GM19397 (cell line): ENCODE measurements around the gene PRM2.
"Not testable (repeated sequence)": the region's sequence is repeated elsewhere in the genome, so short reads cannot be mapped to it uniquely, and the experiment has no call there.

ENCODE experiments used
- ATAC-seq: cut with Tn5 transposase; IDR thresholded peaks from one replicate; pipeline ENCODE4 v1.9.1; 2021; ENCODE audit warnings: mild to moderate bottlenecking, moderate library complexity; ENCODE audit not compliant: unreplicated experiment

PRM2 gene

DNA sequence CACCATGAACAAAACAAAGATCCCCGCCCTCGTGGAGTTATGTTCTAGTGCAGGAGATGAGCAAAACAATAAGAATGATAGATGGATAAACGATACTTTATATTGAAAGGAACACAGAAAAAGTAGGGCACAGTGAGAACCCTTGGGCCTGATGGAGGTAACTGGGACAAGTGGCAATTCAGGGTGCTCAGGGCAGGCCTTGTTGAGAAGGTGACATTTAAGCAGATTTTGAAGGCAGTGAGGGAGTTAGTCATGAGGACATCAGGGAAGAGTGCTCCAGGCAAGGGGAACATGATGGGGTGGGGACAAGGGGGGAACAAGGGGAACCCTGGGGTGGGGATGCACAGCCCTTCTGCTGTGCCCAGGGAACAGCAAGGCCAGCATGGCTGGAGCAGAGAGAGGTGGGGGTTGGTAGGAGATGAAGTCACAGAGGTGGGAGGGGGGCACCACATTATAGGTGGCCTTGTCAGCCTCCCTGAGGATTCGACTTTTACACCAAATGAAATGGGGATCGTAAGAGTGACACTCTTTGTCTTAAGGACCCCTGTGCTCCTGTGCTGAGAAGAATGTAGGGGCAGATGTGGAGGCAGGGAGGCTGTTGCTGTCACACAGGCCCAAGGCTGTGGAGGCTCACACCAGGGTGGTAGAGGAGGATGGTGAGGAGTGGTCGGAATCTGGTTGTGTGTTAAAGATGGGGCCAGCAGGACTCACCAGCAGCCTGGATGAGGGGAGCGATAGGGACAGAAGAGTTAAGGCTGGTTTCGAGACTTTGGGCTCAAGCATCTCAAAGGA is 14.0 kb upstream of the PRM2 start:
- ATAC-seq, result no peak

DNA sequence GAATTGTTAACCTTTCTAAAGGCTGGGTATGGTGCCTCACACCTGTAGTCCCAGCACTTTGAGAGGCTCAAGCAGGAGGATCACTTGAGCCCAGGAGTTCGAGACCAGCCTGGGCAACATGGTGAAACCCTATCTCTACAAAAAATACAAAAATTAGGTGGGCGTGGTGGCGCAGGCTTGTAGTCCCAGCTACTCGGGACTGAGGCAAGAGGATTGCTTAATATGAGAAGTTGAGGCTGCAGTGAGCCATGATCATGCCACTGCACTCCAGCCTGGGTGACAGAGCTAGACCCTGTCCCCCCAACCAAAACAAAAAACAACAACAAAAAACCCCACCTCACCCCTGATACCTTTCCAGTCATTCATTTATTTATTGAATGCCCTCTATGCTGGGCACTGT is 13.4 kb upstream of the PRM2 start:
- not testable (repeated sequence) for ATAC-seq

DNA sequence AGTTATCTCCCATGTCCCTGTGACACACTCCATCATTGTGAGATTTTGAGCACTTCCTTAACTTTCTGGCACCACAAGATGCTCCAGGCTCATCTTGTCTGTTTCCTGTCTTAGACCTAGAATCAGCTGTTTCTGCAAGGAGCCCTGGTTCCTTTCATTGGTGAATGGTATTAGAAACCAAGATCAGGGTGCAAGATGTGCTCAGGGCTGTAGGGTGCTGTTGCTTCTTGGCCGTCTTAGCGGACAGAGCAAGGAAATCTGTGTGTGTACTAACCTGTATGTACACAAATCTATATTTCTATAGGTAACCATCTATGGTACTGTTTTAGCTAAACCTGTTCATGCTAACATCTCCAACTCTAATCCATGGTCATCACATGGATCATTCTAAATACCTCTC is 12.9 kb upstream of the PRM2 start:
- no peak for ATAC-seq

DNA sequence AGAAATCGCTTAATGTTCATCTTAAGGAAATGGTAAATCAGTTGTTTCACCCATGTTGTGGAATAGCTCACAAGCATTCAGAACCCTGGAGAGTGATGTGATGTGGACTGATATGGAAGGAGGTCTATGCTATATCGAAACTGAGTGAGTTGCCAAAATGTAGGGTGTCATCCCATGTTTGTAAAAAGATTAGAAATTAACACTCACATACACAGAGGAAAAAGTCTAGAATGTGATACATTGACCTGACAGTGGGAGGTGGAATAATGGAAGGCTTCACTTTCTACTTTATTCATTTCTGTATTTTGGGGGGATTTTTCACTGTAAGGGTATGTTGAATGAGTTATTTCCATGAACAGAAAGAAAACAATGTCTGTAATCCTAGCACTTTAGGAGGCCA is 9.6 kb upstream of the PRM2 start:
- no peak for ATAC-seq

DNA sequence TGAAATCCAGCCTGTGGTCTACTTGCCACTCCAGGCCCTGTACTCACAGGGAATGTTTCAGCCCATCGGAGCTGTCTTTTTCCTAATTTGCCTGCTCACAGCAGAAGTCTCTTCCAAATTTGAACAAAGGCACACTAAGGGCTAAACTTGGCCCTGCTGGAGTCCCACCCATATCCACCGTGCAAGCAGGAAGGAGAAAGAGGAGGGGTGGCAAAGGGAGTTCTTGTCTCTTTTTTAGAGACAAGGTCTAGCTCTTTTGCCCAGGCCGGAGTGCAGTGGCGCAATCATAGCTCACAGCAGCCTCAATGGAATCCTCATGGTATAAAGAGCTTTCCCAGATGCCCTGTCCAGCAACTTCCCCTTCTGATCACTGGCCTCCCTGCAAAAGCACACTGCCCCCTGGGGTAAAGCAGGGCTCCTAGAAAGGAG is 7.6 kb upstream of the PRM2 start:
- ATAC-seq, result no peak

DNA sequence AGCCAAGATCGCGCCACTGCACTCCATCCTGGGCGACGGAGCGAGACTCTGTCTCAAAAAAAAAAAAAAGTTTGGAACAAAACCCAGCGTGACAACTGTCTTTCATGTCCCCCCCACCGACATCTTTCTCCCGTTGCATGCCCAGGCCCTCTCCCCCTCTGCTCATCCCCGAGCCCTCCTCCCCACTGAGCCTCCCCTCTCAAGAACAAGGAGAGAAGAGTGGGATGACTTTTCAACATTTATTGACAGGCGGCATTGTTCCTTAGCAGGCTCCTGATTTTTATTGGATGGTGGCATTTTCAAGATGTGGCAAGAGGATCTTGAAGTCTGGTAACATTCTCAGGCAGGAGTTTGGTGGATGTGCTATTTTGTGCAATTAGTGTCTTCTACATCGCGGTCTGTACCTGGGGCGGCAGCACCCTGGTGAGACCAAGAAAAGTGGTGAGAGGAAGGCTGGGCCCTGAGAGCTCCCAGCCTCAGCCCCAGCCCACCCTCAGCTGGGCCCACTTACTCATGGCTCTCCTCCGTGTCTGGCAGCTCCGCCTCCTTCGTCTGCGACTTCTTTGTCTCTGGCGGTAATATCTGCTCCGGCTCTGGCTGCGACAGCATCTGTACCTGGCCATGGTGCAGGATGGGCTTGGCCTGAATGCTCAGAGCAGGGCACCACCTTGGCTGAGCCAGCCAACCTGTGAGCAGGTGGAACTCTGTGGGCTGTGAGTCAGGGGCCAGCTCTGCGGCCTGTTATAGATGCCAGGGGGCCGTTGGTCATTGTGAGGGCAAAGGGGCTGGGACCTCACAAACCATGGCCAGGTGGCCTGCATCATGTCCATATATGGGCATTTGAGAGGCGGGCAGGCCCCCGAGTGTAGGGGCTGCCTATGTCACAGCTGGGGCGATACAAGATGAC is 4.6 kb upstream of the PRM2 start, which contains the start of gene PRM1:
TSS of gene PRM1 (minus strand) at position 715 of the 907 bp plus-strand sequence. CDS start at position 623, 92 bp downstream.
- no peak for ATAC-seq

DNA sequence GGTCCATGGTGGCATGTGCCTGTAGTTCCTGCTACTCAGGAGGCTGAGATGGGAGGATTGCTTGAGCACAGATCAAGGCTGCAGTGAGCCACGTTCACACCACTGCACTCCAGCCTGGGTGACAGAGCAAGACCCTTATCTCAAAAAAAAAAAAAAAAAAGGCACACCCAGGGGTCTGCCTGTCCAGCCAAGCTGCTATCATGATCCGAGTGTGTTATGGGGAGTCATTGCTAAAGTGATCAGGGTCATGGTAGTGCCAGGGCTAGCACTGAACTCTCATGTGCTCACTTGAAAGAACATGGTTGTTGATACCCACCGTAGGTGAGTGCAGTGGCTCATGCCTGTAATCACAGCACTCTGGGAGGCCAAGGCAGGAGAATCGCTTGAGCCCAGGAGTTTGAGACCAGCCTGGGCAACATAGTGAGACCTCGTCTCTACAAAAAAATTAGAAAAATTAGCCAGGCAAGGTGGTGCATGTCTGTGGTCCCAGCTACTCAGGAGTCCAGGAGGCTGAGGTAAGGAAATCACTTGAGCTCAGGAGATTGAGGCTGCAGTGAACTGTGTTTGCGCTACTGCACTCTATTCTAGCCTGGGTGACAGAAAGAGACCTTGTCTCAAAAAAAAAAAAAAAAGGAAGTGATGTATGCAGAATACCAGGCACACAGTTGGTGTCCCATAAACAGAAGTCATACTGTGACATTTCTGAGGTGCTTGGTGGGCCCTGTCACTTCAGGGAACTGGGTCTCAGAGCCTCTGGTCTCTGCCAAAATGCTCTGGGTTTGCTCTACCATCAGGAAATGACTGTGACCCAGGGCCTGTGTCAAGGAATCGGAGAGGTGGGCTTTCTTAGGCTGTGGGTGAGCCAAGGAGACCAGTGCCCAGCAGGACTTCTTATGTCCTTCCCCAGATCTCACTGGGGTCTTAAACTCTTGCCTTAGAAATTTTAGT is 2.7 kb upstream of the PRM2 start:
- no peak for ATAC-seq

DNA sequence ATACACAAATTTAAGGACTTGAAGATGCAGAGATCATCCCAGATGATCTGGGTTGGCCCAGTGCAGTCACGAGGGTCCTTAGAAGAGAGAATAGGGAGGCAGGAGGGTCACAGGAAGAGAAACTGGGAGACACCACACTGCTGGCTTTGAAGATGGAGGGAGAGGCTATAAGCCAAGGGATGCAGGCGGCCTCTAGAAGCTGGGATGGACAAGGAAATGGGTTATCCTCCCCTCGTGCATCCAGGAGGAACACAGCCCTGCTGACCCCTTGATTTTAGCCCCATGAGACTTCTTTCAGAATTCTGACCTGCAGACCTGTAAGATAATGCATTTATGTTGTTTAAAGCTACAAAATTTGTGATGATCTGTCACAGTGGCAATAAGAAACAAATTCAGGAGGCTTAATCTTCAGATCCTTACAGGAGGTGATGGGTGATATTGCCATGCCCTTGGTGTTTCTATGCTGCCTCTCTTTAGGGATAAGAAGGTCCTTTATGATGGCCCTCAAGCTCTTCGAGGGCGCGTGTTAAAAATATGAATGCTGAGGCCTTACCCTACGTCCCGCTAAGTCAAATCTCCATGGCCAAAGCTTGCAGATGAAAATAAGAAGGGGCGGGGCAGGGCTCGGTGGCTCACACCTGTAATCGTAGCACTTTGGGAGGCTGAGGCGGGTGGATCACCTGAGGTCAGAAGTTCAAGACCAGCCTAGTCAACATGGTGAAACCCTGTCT is 1.5 kb upstream of the PRM2 start:
- no peak for ATAC-seq

DNA sequence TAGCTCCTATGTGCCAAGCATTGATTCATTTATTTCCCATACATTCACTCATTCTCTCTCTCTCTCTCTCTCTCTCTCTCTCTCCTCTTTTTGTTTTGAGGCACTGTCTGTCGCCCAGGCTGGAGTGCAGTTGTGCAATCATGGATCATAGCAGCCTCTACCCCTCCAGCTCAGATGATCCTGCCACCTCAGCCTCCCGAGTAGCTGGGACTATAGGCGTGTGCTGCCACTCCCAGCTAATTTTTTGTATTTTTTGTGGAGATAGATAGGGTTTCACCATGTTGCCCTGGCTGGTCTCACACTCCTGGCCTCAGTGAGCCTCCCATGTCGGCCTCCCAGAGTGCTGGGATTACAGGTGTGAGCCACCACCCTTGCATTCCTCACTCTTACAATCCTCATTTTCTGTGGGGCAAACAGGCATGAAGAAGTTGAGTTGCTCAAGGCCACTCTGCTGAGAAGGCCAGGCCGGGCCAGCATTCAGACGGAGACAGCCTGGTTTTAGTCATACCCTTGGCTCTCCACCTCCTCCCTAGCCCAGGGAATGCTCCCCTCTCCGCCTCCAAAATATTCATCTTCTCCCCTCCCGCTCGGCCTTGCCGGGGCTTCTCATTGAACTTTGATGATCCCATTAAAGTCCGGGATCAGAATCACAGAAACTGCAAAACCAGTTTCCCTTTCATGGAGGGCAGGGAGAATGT is 765 bp upstream of the PRM2 start:
- ATAC-seq, result no peak

DNA sequence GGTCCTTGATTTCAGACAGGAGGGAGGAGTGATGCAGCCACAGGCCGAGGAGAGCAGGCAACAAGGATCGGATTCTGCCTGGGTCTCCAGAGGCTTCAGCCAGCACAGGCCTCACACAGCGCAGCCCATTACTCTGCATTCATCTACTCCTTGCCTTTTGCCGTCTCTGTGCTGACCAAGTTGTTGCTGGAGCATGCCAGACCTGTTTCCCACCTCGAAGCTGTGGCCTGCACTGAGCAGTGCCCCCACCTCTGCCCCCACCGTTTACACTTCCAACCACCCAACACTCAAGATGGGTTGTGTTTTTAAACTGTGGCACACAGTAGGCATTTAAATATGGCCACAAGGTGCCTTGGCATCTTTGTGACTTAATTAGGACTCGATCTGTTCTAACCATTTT is 1.3 kb downstream of the PRM2 start:
- ATAC-seq, result no peak

DNA sequence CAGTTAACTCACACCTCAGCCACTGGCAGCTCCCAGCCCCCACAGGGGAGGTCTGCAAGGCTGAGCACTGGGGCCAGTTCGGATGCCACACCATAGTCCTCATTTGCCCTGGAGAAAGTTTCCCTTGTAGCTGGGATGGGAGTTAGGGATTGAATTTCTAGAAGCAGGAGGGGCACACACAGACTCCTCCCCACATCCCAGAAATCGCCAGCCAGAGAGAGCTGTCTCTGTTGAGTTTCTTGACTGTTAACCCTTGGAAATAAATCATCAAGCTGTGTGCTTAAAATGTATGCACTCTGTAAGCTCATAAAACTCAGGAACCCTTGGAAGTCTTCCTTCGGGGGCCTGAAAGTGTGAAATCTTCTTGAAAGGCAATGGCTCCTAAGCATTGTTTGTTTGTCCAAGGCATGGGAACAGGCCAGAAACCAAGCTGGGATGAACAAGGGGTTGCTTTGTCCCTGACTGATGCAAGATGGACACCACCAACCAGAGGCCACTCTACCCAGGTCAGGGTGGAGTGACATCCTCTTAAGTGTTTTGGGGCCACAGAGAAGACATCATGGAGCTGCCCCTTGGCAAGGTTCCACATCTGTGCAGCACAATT is 2.5 kb downstream of the PRM2 start:
- ATAC-seq, result no peak

DNA sequence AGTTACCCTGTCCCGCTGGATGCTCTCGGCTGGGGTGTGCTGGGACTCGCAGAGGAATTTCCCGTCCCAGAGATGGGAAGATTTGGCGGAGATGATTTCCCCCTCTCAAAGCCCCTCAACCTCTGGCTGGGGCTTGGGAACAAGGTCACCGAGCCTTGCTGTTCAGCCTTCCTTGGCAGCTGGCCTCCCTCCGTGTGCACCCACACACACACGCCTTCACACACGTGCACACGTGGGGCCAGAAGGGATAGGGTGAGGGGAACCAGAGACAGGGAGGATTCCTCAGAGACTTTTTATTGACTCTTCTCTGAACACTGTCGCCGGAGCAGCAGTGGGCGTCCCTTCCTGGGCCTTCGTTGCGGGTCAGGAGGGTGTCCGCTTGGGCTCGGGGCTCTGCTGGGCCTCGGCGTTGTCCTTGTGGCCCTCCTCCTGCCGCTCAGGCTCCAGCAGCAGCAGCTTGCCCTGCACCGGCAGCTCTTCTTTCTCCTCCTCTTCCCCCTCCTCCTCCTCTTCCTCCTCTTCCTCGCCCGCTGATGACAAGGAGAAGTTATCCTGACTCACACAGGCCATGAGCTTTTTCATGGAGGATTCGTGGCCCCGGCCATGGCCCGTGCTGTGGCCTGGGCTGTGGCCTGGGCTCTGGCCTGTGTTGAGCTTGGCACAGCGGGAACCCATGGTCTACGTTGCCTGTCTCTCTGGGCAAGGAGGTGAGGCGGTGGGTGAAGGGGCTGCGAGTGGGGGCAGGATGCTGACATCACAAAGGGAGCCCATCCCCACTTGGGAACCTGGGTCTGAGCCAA is 3.2 kb downstream of the PRM2 start, which contains the start of gene PRM3:
TSS of gene PRM3 (minus strand) at position 709 of the 800 bp plus-strand sequence. CDS start at position 675, 34 bp downstream.
- no peak for ATAC-seq

DNA sequence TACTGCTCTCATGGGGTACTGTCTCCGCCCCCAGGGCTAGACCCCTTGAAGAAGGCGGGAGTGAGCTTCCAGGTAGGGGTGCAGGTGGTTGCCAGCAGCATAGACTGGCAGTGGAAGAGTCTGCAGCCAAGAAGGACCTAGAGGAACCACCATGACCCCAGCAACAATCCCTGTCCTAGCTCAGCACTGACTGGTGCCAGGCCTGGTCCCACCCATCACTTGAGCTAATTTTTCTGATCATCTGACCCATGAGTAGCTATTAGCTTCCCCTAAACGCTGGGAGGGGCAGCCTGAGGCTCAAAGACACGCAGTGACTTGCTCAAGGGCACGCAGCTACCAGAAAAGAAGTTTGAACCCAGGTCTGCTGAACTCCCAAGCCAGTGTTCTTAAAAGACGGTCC is 3.8 kb downstream of the PRM2 start:
- no peak for ATAC-seq

DNA sequence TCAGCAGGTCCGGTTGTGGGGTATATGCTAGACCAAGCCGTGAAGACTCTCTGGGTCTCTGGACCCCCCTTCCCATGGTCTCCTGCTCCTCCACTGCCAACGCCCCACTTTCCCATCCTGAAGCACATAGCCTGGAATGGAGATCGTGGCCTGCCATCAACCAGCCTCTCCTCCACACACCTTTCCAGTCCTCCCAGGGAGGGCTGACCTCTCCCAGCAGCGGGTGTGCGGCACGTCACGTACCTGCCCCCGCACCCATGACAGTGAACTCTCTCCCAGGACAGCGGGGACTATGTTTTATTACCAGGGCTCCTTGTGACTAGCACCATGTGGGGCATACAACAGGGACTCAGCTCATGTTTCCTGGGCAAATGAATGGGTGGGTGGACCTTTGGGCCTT is 4.7 kb downstream of the PRM2 start:
- no peak for ATAC-seq

DNA sequence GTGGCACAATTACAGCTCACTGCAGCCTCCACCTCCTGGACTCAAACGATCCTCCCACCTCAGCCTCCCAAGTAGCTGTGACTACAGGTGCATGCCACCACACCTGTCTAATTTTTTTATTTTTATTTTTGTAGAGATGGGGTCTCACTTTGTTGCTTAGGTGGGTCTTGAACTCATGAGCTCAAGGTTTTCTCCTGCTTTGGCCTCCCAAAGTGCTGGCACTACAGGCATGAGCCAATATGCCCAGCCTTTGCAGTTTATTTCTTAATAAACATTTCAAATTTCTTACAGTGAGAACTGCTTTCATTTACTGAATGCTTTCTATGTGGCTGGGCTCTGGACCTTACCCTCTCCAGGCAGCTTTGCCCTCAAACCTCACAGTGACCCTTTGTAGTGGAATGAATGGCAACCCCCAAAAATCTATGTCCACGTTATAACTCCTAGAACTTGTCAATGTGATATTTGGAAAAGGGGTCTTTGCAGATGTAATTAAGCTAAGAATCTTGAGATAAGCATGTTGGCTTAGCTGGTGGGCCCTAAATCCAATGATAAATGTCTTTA is 5.6 kb downstream of the PRM2 start:
- no peak for ATAC-seq

DNA sequence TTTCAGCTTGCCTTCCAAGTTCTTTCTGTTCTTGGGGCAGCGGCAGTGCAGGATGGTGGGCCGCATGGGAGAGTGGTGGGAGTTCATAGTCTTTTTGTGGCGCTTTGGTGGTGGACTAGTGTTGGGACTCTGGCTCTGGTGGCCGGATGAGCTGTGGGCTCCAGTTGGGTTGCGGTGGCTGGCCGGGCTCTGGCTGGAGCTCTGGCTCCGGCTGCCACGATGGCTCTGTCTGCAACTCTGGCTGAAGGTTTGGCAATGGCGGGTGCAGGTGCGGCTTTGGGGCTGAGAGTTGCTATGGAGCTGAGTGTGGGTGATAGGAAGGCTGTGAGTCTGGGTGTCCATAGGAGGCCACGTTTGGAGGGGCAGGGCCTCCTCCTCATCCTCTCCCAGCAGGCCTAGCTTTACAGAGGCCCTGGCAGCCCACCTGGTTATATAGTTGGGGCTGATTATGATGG is 7.3 kb downstream of the PRM2 start, which contains the start of gene TNP2:
TSS of gene TNP2 (minus strand) at position 405 of the 455 bp plus-strand sequence. CDS start at position 342, 63 bp downstream.
- no peak for ATAC-seq

DNA sequence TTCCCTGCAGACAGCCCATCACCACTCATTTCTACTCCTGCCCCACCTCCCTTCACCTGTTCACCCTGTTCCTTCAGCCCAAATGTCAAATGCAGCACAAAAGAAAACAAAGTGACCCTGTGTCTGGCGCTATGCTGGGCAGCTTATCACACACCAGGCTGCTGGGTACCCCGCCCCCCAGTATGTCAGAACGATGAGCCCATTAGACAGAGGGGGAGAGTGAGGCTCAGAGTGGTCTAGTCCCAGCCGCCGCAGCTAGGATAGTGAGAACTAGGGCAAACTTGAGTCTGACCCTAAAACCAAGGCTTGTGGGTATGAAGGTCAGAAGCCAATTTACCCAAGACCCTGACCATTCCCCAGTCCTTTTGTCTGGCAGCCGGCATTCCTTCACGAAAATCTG is 11.2 kb downstream of the PRM2 start:
- ATAC-seq, result no peak
